ENCODE data around the gene KMT2B.

The KMT2B gene

GRCh38 chr19:35759697-35760096 is 41.9 kb downstream of the KMT2B start:
- Histone ChIP-seq H4K91ac (ENCODE audit: low read length) (no peak overlapping the region), H3K79me1 (replicated peaks; ENCODE audit: low read length, poor library complexity, severe bottlenecking) (peaks cover 29% of the 10 kb centered on the region), H2BK15ac (ENCODE audit: low read depth, poor library complexity, severe bottlenecking) (no peak overlapping the region), H4K8ac (ENCODE audit: low read length) (no peak overlapping the region), H3K4me1 (ENCODE audit: control insufficient read depth, insufficient read depth, low read depth, low read length) (peaks cover 38% of the 10 kb centered on the region), H2BK5ac (ENCODE audit: low read depth, low read length, poor library complexity, severe bottlenecking) (no peak overlapping the region), H2AK5ac (ENCODE audit: low read length, severe bottlenecking) (no peak overlapping the region), H3K4ac (ENCODE audit: low read depth in 1 of 2, low read length in 2 of 2) (no peak overlapping the region), H3K27me3 (ENCODE audit: control insufficient read depth in 1 of 2, insufficient read depth in 1 of 2, low read length in 2 of 2) (no peaks in the 10 kb centered on the region), H3K4me3 (ENCODE audit: insufficient read depth in 1 of 2, low read depth in 1 of 2, low read length in 2 of 2) (peak overlapping the region in 1 of 2 experiments; percentile 99), H3K36me3 (ENCODE audit: control insufficient read depth in 1 of 2, insufficient read depth in 2 of 2, low read depth in 1 of 2, low read length in 2 of 2) (peaks cover 38 to 53% of the 10 kb centered on the region in 2 experiments), H3K4me2 (ENCODE audit: low read length, poor library complexity, severe bottlenecking) (no peak overlapping the region), H2BK120ac (ENCODE audit: low read depth, low read length) (no peak overlapping the region), H3K27ac (ENCODE audit: low read length, poor library complexity, severe bottlenecking) (no peak overlapping the region), H3K18ac (ENCODE audit: low read depth in 1 of 2, low read length in 2 of 2) (no peak overlapping the region), H3K9ac (ENCODE audit: low read length) (peak overlapping the region; percentile 18), H3K23ac (ENCODE audit: low read length in 2 of 2) (no peak overlapping the region), H2BK12ac (ENCODE audit: low read length in 2 of 2) (no peak overlapping the region), H3K9me3 (ENCODE audit: control insufficient read depth, low read length) (no peaks in the 10 kb centered on the region), H2AFZ (ENCODE audit: low read depth, low read length) (no peak overlapping the region), H3K14ac (ENCODE audit: low read length in 2 of 2) (no peak overlapping the region)
- WGBS = 100% methylated on average over 2 of the region's 2 CpGs
- no peak for DNase-seq

- no peak overlapping the region for H4K91ac ChIP-seq (ENCODE audit: low read length)
- no peak overlapping the region for H2BK120ac ChIP-seq (ENCODE audit: low read depth, low read length)
- peaks cover 26% of the 10 kb centered on the region for H3K79me1 ChIP-seq (replicated peaks; ENCODE audit: low read length, poor library complexity, severe bottlenecking)
- H3K4me2 ChIP-seq (ENCODE audit: low read length, poor library complexity, severe bottlenecking) = no peak overlapping the region
- no peak overlapping the region for H3K23ac ChIP-seq (ENCODE audit: low read length in 2 of 2)
- H3K4me1 ChIP-seq (ENCODE audit: control insufficient read depth, insufficient read depth, low read depth, low read length) = peaks cover 31% of the 10 kb centered on the region
- H3K4ac ChIP-seq (ENCODE audit: low read depth in 1 of 2, low read length in 2 of 2) = no peak overlapping the region
- no peak overlapping the region for H3K27ac ChIP-seq (ENCODE audit: low read length, poor library complexity, severe bottlenecking)
- H4K8ac ChIP-seq (ENCODE audit: low read length) = no peak overlapping the region
- H2BK12ac ChIP-seq (ENCODE audit: low read length in 2 of 2) = no peak overlapping the region
- H2AK5ac ChIP-seq (ENCODE audit: low read length, severe bottlenecking) = no peak overlapping the region
- H3K14ac ChIP-seq (ENCODE audit: low read length in 2 of 2) = no peak overlapping the region
- H2BK15ac ChIP-seq (ENCODE audit: low read depth, poor library complexity, severe bottlenecking) = no peak overlapping the region
- no peak overlapping the region for H3K4me3 ChIP-seq (ENCODE audit: insufficient read depth in 1 of 2, low read depth in 1 of 2, low read length in 2 of 2)
- H3K27me3 ChIP-seq (ENCODE audit: control insufficient read depth in 1 of 2, insufficient read depth in 1 of 2, low read length in 2 of 2) = no peaks in the 10 kb centered on the region
- H3K18ac ChIP-seq (ENCODE audit: low read depth in 1 of 2, low read length in 2 of 2) = no peak overlapping the region
- H2BK5ac ChIP-seq (ENCODE audit: low read depth, low read length, poor library complexity, severe bottlenecking) = no peak overlapping the region
- no peaks in the 10 kb centered on the region for H3K9me3 ChIP-seq (ENCODE audit: control insufficient read depth, low read length)
- DNase-seq = no peak
- H3K9ac ChIP-seq (ENCODE audit: low read length) = no peak overlapping the region
- H3K36me3 ChIP-seq (ENCODE audit: control insufficient read depth in 1 of 2, insufficient read depth in 2 of 2, low read depth in 1 of 2, low read length in 2 of 2) = peaks cover 49 to 51% of the 10 kb centered on the region in 2 experiments
- no peak overlapping the region for H2AFZ ChIP-seq (ENCODE audit: low read depth, low read length)
- over 99% methylated on average over 4 of the region's 4 CpGs for WGBS
Measured at GRCh38 chr19:35760711-35761349, 43.0 kb downstream of the KMT2B start.

- Histone ChIP-seq H4K8ac (ENCODE audit: low read length) (no peak overlapping the region), H3K4ac (ENCODE audit: low read depth in 1 of 2, low read length in 2 of 2) (no peak overlapping the region), H2BK12ac (ENCODE audit: low read length in 2 of 2) (no peak overlapping the region), H3K4me1 (ENCODE audit: control insufficient read depth, insufficient read depth, low read depth, low read length) (peaks cover 19% of the 10 kb centered on the region), H3K9ac (ENCODE audit: low read length) (no peak overlapping the region), H3K27ac (ENCODE audit: low read length, poor library complexity, severe bottlenecking) (no peak overlapping the region), H2AFZ (ENCODE audit: low read depth, low read length) (no peak overlapping the region), H3K79me1 (replicated peaks; ENCODE audit: low read length, poor library complexity, severe bottlenecking) (peaks cover 30% of the 10 kb centered on the region), H3K36me3 (ENCODE audit: control insufficient read depth in 1 of 2, insufficient read depth in 2 of 2, low read depth in 1 of 2, low read length in 2 of 2) (peaks cover 60 to 67% of the 10 kb centered on the region in 2 experiments), H3K4me3 (ENCODE audit: insufficient read depth in 1 of 2, low read depth in 1 of 2, low read length in 2 of 2) (no peak overlapping the region), H2BK5ac (ENCODE audit: low read depth, low read length, poor library complexity, severe bottlenecking) (no peak overlapping the region), H4K91ac (ENCODE audit: low read length) (no peak overlapping the region), H2BK15ac (ENCODE audit: low read depth, poor library complexity, severe bottlenecking) (no peak overlapping the region), H2AK5ac (ENCODE audit: low read length, severe bottlenecking) (no peak overlapping the region), H3K4me2 (ENCODE audit: low read length, poor library complexity, severe bottlenecking) (no peak overlapping the region), H2BK120ac (ENCODE audit: low read depth, low read length) (no peak overlapping the region), H3K14ac (ENCODE audit: low read length in 2 of 2) (no peak overlapping the region), H3K18ac (ENCODE audit: low read depth in 1 of 2, low read length in 2 of 2) (no peak overlapping the region), H3K9me3 (ENCODE audit: control insufficient read depth, low read length) (no peaks in the 10 kb centered on the region), H3K23ac (ENCODE audit: low read length in 2 of 2) (no peak overlapping the region), H3K27me3 (ENCODE audit: control insufficient read depth in 1 of 2, insufficient read depth in 1 of 2, low read length in 2 of 2) (no peaks in the 10 kb centered on the region)
- no peak for DNase-seq
- WGBS = 98% methylated on average over 15 of the region's 17 CpGs
Measured at GRCh38 chr19:35764432-35765315, 46.9 kb downstream of the KMT2B start.

- Histone ChIP-seq H3K79me1 (replicated peaks; ENCODE audit: low read length, poor library complexity, severe bottlenecking) (peaks cover 18% of the 10 kb centered on the region), H3K36me3 (ENCODE audit: control insufficient read depth in 1 of 2, insufficient read depth in 2 of 2, low read depth in 1 of 2, low read length in 2 of 2) (peaks cover 43 to 53% of the 10 kb centered on the region in 2 experiments), H2AK5ac (ENCODE audit: low read length, severe bottlenecking) (no peak overlapping the region), H3K23ac (ENCODE audit: low read length in 2 of 2) (no peak overlapping the region), H3K9me3 (ENCODE audit: control insufficient read depth, low read length) (no peaks in the 10 kb centered on the region), H3K14ac (ENCODE audit: low read length in 2 of 2) (no peak overlapping the region), H2BK15ac (ENCODE audit: low read depth, poor library complexity, severe bottlenecking) (no peak overlapping the region), H3K4me1 (ENCODE audit: control insufficient read depth, insufficient read depth, low read depth, low read length) (peaks cover 12% of the 10 kb centered on the region), H3K18ac (ENCODE audit: low read depth in 1 of 2, low read length in 2 of 2) (no peak overlapping the region), H3K27ac (ENCODE audit: low read length, poor library complexity, severe bottlenecking) (no peak overlapping the region), H2BK120ac (ENCODE audit: low read depth, low read length) (no peak overlapping the region), H3K4ac (ENCODE audit: low read depth in 1 of 2, low read length in 2 of 2) (no peak overlapping the region), H2BK12ac (ENCODE audit: low read length in 2 of 2) (no peak overlapping the region), H4K91ac (ENCODE audit: low read length) (no peak overlapping the region), H3K9ac (ENCODE audit: low read length) (no peak overlapping the region), H2AFZ (ENCODE audit: low read depth, low read length) (no peak overlapping the region), H4K8ac (ENCODE audit: low read length) (no peak overlapping the region), H3K27me3 (ENCODE audit: control insufficient read depth in 1 of 2, insufficient read depth in 1 of 2, low read length in 2 of 2) (no peaks in the 10 kb centered on the region), H3K4me3 (ENCODE audit: insufficient read depth in 1 of 2, low read depth in 1 of 2, low read length in 2 of 2) (no peak overlapping the region), H2BK5ac (ENCODE audit: low read depth, low read length, poor library complexity, severe bottlenecking) (no peak overlapping the region), H3K4me2 (ENCODE audit: low read length, poor library complexity, severe bottlenecking) (no peak overlapping the region)
- WGBS = 92% methylated on average over 7 of the region's 11 CpGs
- no peak for DNase-seq
Measured at GRCh38 chr19:35766571-35767104, 48.8 kb downstream of the KMT2B start.

Data from mesenchymal stem cell (in vitro differentiated cells and primary cell).